GM23338 (cell line): ENCODE measurements around the gene PALLD. TPM values are rescaled to one million over a fixed set of nuclear protein-coding genes. Genes with fewer than 3 reads are reported as not detected.

Experiments
- ATAC-seq: fragments of 200-7000 bp; cut with Tn5 transposase; 3 replicates; pipeline ENCODE4 v1.9.1; 2020
- DNase-seq: peaks from one replicate; pipeline ENCODE4 v3.0.0-alpha.2; 2015; ENCODE audit warnings: low spot score
- H2AFZ ChIP-seq: fragments of 200-600 bp; sonication (generic); 2 replicates; pipeline ENCODE4 v1.8.0; 2016; ENCODE audit warnings: antibody characterized with exemption, mild to moderate bottlenecking, moderate library complexity
- H3F3A ChIP-seq: fragments of 200-600 bp; sonication (generic); replicated peaks from 2 replicates; pipeline ENCODE4 v1.8.0; 2017; ENCODE audit warnings: antibody characterized with exemption, mixed run types, low read depth
- H3K27ac ChIP-seq: fragments of 200-600 bp; sonication (generic); 2 replicates; pipeline ENCODE4 v1.6.1; 2016; ENCODE audit warnings: low read depth
- H3K27me3 ChIP-seq: fragments of 200-600 bp; sonication (generic); 2 replicates; pipeline ENCODE4 v1.8.0; 2016; ENCODE audit warnings: mild to moderate bottlenecking, mixed run types, moderate library complexity; ENCODE audit not compliant: insufficient read depth
- H3K36me3 ChIP-seq: fragments of 200-600 bp; sonication (generic); 2 replicates; pipeline ENCODE4 v1.8.0; 2016; ENCODE audit warnings: mild to moderate bottlenecking; ENCODE audit not compliant: insufficient read depth
- H3K4me1 ChIP-seq: fragments of 200-600 bp; sonication (generic); 2 replicates; pipeline ENCODE4 v1.8.0; 2016; ENCODE audit warnings: mild to moderate bottlenecking, moderate library complexity; ENCODE audit not compliant: insufficient read depth
- H3K4me2 ChIP-seq: fragments of 200-600 bp; sonication (generic); 2 replicates; pipeline ENCODE4 v1.7.1; 2017; ENCODE audit warnings: mixed run types
- H3K4me3 ChIP-seq: fragments of 200-600 bp; sonication (generic); 2 replicates; pipeline ENCODE4 v1.6.1; 2016; ENCODE audit warnings: mixed run types
- H3K79me2 ChIP-seq: fragments of 200-600 bp; sonication (generic); replicated peaks from 2 replicates; pipeline ENCODE4 v1.8.0; 2017; ENCODE audit warnings: mild to moderate bottlenecking; ENCODE audit not compliant: insufficient read depth
- H3K9me2 ChIP-seq: fragments of 200-600 bp; sonication (generic); 2 replicates; pipeline ENCODE4 v1.8.0; 2017; ENCODE audit not compliant: insufficient read depth
- H4K20me1 ChIP-seq: fragments of 200-600 bp; sonication (generic); replicated peaks from 2 replicates; pipeline ENCODE4 v1.8.0; 2017; ENCODE audit warnings: mild to moderate bottlenecking; ENCODE audit not compliant: insufficient read depth
- H3K27ac Mint-ChIP-seq: 2 replicates; pipeline ENCODE4 v1.8.0; 2020; ENCODE audit warnings: inconsistent platforms, mild to moderate bottlenecking, moderate library complexity, mixed read lengths
- H3K27me3 Mint-ChIP-seq: 3 replicates; pipeline ENCODE4 v1.8.0; 2022; ENCODE audit warnings: low read depth, mild to moderate bottlenecking, moderate library complexity, mixed read lengths, inconsistent platforms; ENCODE audit not compliant: insufficient read depth, poor library complexity
- H3K36me3 Mint-ChIP-seq: 3 replicates; pipeline ENCODE4 v1.8.0; 2021; ENCODE audit warnings: low read depth, mild to moderate bottlenecking, inconsistent platforms, moderate library complexity, mixed read lengths
- H3K4me1 Mint-ChIP-seq: 3 replicates; pipeline ENCODE4 v1.8.0; 2020; ENCODE audit warnings: mild to moderate bottlenecking, inconsistent platforms, mixed read lengths
- H3K4me3 Mint-ChIP-seq: 3 replicates; pipeline ENCODE4 v1.8.0; 2021; ENCODE audit warnings: moderate library complexity, mild to moderate bottlenecking, inconsistent platforms, mixed read lengths
- H3K9me3 Mint-ChIP-seq: 3 replicates; pipeline ENCODE4 v1.8.0; 2020; ENCODE audit warnings: moderate library complexity, mild to moderate bottlenecking, inconsistent platforms, mixed read lengths
- ETS1 ChIP-seq: IDR thresholded peaks from 2 replicates; pipeline ENCODE4 v1.6.1; 2016; ENCODE audit warnings: antibody characterized with exemption
- EZH2 ChIP-seq: fragments of 200-600 bp; sonication (generic); IDR thresholded peaks from one replicate; pipeline ENCODE4 v1.8.0; 2017; ENCODE audit warnings: antibody characterized with exemption, mild to moderate bottlenecking, low read depth; ENCODE audit not compliant: unreplicated experiment
- JUNB ChIP-seq: IDR thresholded peaks from one replicate; pipeline ENCODE4 v1.6.1; 2016; ENCODE audit warnings: antibody characterized with exemption; ENCODE audit not compliant: unreplicated experiment
- POLR2AphosphoS5 ChIP-seq: IDR thresholded peaks from 2 replicates; pipeline ENCODE4 v1.6.1; 2016; ENCODE audit warnings: antibody characterized with exemption, low read depth
- STAT1 ChIP-seq: IDR thresholded peaks from one replicate; pipeline ENCODE4 v1.6.1; 2016; ENCODE audit warnings: antibody characterized with exemption; ENCODE audit not compliant: unreplicated experiment
- ZNF114 ChIP-seq: fragments of 250-450 bp; sonication (Bioruptor Pico); IDR thresholded peaks from 2 replicates; pipeline ENCODE4 v1.5.0; 2020; ENCODE audit warnings: mild to moderate bottlenecking, moderate library complexity
- ZNF331 ChIP-seq: fragments of 250-450 bp; sonication (Bioruptor Pico); IDR thresholded peaks from 2 replicates; pipeline ENCODE4 v1.5.0; 2020; ENCODE audit warnings: low read depth, mild to moderate bottlenecking, moderate library complexity
- ZNF462 ChIP-seq: fragments of 250-450 bp; sonication (Bioruptor Pico); IDR thresholded peaks from 2 replicates; pipeline ENCODE4 v1.5.0; 2020; ENCODE audit warnings: mild to moderate bottlenecking, moderate library complexity
- polyA plus RNA-seq: library from polyadenylated mRNA; unstranded; fragments of >200 nt; fragmentation: Nextera tagmentation; extraction: Ambion mirVana; gene quantifications from 2 replicates; pipeline ENCODE4 v1.2.1, GENCODE V29; 2016
- total RNA-seq: library from RNA; depleted of rRNA; stranded (reverse); fragments of >200 nt; shearing (Covaris generic); gene quantifications from 2 replicates; pipeline ENCODE4 v1.2.3, GENCODE V29; 2014

Gene PALLD
- total and polyA plus RNA-seq, 2 experiments from 2014 or later = 13.1 to 30.2 TPM

GRCh38 chr4:168594121-168594520, 97.3 kb downstream of the PALLD start:
- Mint-ChIP-seq H3K27me3 (no peaks in the 10 kb centered on the region), H3K9me3 (no peaks in the 10 kb centered on the region), H3K4me3 (no peak overlapping the region), H3K36me3 (no peaks in the 10 kb centered on the region), H3K27ac (no peak overlapping the region), H3K4me1 (no peaks in the 10 kb centered on the region)
- no peaks in the 10 kb centered on the region for H4K20me1 ChIP-seq
- H3K36me3 ChIP-seq = no peaks in the 10 kb centered on the region
- H3K9me2 ChIP-seq = 0 out of 2 replicates have a peak, but pooled peaks cover 9% of the 10 kb centered on the region
- no peak for ATAC-seq
- H2AFZ ChIP-seq = no peak overlapping the region
- TF ChIP-seq STAT1 = no peak
- TF ChIP-seq ZNF462 (CRISPR knock-in tag) = no peak
- TF ChIP-seq EZH2 = no peak
- no peak for TF ChIP-seq ZNF331
- no peak for TF ChIP-seq JUNB
- no peak for TF ChIP-seq ETS1
- TF ChIP-seq ZNF114 (CRISPR knock-in tag) = no peak
- no peak for TF ChIP-seq POLR2AphosphoS5
- H3K27ac ChIP-seq = no peak overlapping the region
- no peaks in the 10 kb centered on the region for H3F3A ChIP-seq
- H3K27me3 ChIP-seq = no peaks in the 10 kb centered on the region
- H3K79me2 ChIP-seq = no peaks in the 10 kb centered on the region
- H3K4me3 ChIP-seq = no peak overlapping the region
- no peak overlapping the region for H3K4me2 ChIP-seq
- H3K4me1 ChIP-seq = no peaks in the 10 kb centered on the region
- DNase-seq = no peak
